Ishikawa (cell line): ENCODE measurements around the gene IGFN1.

Experiments
- EP300 ChIP-seq: IDR thresholded peaks from 2 replicates; pipeline ENCODE4 v1.6.1; 2012; ENCODE audit warnings: borderline replicate concordance
- TAF1 ChIP-seq: IDR thresholded peaks from 2 replicates; pipeline ENCODE4 v1.6.1; 2012; ENCODE audit warnings: low read depth, mild to moderate bottlenecking
- TF ChIP-seq, protein P1 (sequence below): IDR thresholded peaks from 2 replicates; pipeline ENCODE4 v1.6.1; 2012; ENCODE audit warnings: low read depth, mild to moderate bottlenecking

DNA sequence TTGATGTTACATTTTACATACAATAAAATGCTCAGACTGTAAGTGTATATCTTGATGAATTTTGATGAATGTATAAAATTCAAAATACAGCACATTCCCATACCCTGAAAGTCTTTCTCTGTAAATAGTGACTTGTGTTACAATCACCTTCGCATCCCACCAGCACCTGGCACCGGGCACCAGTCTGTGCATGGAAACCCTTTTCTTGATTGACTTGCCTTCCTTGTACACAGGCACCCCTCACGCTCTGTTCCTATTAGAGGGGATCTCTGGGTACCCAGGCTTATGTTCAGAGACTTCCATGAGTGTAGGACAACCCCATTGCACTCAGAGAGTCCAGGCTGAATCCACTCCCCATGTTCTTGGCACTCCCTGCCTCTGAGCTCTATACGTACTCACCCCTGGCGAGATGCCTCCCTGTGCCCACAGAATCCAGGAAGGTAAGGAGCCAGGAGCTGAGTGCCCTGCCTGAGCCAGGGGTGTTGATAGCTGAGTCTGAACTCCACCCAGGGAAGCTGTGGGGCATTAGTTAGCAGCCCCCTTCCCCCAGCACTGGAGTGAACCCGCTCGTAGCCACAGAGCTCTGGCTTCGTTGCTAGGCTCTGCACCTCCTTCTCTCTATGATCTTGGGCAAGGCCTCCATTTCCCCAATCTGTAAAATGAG is 70.2 kb downstream of the IGFN1 start:
- TF ChIP-seq, protein P1, sequence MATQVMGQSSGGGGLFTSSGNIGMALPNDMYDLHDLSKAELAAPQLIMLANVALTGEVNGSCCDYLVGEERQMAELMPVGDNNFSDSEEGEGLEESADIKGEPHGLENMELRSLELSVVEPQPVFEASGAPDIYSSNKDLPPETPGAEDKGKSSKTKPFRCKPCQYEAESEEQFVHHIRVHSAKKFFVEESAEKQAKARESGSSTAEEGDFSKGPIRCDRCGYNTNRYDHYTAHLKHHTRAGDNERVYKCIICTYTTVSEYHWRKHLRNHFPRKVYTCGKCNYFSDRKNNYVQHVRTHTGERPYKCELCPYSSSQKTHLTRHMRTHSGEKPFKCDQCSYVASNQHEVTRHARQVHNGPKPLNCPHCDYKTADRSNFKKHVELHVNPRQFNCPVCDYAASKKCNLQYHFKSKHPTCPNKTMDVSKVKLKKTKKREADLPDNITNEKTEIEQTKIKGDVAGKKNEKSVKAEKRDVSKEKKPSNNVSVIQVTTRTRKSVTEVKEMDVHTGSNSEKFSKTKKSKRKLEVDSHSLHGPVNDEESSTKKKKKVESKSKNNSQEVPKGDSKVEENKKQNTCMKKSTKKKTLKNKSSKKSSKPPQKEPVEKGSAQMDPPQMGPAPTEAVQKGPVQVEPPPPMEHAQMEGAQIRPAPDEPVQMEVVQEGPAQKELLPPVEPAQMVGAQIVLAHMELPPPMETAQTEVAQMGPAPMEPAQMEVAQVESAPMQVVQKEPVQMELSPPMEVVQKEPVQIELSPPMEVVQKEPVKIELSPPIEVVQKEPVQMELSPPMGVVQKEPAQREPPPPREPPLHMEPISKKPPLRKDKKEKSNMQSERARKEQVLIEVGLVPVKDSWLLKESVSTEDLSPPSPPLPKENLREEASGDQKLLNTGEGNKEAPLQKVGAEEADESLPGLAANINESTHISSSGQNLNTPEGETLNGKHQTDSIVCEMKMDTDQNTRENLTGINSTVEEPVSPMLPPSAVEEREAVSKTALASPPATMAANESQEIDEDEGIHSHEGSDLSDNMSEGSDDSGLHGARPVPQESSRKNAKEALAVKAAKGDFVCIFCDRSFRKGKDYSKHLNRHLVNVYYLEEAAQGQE = no peak
- TF ChIP-seq EP300 (no peak), TAF1 (no peak)
